ENCODE measurements around the gene WDR82. TPM values are rescaled to one million over a fixed set of nuclear protein-coding genes. Genes with fewer than 3 reads are reported as not detected.

Gene WDR82
- total and polyA plus RNA-seq, 2 of the 8 experiments (the other 6 are each of a cell fraction or from before 2014, with no cell fraction given): 33.5 to 82.7 TPM

GRCh38 chr3:52315006-52315405 is 36.6 kb upstream of the WDR82 start (continued):
- TF ChIP-seq CHD7 (IDR thresholded peaks at IDR 0.05; ENCODE audit: insufficient replicate concordance, low read length): no peak
- no peak for TF ChIP-seq CREB1 (IDR thresholded peaks at IDR 0.05)
- no peak for TF ChIP-seq POLR2AphosphoS5 (IDR thresholded peaks at IDR 0.05; ENCODE audit: low read depth, low read length)
- TF ChIP-seq CBX8 (IDR thresholded peaks at IDR 0.05; ENCODE audit: borderline replicate concordance, low read depth, low read length): no peak
